HG03460 (cell line): ENCODE results near the gene FUCA1.
"Not testable (repeated sequence)": the region's sequence is repeated elsewhere in the genome, so short reads cannot be mapped to it uniquely, and the experiment has no call there.

Experiments used
- ATAC-seq: cut with Tn5 transposase; IDR thresholded peaks from one replicate; pipeline ENCODE4 v1.9.1; 2021; ENCODE audit not compliant: unreplicated experiment

Gene FUCA1

DNA sequence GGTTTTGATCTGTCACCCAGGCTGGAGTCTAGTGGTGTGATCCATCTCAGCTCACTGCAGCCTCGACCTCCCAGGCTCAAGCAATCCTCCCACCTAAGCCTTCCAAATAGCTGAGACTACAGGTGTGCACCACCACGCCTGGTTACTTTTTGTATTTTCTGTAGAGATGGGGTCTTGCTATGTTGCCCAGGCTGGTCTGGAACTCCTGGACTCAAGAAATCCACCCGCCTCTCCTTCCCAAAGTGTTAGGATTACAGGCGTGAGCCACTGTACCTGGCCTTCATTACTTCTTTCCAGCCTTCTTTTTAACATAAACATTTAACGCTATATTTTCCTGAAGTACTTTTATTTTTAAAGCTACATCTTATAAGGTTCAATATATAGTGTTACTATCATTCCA, 24.4 kb downstream of the FUCA1 start:
- no peak for ATAC-seq

DNA sequence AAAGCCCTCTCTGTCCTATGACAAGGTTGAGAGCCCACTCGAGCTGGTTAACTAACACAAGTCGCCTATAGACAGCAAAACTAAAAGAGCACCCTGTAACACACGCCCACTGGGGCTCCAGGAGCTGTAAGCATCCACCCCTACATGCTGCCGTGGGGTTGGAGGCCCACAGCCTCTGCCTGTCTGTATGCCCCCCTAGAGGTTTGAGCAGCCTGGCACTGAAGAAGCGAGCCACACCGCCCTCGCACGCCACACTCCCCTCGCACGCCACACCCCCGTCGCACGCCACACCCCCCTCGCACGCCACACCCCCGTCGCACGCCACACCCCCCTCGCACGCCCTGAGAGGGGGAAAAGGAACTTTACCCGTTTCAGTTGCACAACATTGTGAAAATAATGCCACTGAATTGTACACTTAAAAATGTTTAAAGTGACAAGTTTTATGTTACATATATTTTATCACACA, 29.7 kb downstream of the FUCA1 start:
- ATAC-seq = no peak

DNA sequence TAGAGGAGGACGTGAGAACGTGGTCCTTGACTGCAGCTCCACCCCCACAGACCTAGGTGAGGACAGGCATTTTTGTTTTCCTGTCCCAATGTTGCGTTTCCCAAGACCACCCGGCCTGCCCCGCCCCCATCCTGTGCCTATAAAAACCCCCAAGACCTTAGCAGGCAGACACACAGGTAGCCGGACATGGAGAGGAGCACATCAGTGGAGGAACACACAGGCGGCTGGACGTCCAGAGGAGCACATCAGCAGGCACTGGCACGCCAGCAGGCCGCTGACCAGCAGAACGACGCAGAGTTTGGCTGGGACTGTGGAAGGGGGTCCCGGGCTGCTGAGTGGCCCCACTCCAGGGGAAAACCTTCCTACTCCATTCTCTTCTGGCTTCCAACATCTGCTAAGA, 30.2 kb downstream of the FUCA1 start:
- ATAC-seq = no peak

- ATAC-seq = no peak
Observed at GRCh38 chr1:23836037-23836436, 32.1 kb downstream of the FUCA1 start.

- not testable (repeated sequence) for ATAC-seq
Observed at GRCh38 chr1:23834156-23834555, 33.9 kb downstream of the FUCA1 start.

DNA sequence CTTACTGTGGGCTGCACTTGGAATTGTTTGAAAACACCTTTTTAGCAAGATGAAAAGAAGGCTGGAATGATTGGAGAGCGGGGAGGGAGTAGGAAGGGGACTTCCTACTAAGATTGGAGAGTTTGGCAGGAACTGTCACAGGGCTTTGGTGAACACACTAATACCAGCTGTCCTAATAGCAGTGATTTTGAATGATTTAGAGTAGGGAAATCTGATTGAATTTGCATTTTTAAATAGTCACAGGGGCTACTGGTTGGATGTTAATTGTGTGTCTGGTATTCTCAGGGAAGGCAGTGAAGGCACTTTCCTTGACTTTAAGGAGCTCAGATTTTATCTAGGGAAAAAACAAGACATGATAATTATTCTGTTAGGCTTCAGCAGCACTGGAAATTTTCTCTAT, 40.4 kb downstream of the FUCA1 start:
- no peak for ATAC-seq

- not testable (repeated sequence) for ATAC-seq
Observed at GRCh38 chr1:23826590-23826989, 41.5 kb downstream of the FUCA1 start.

- peak; percentile 49 for ATAC-seq
Observed at GRCh38 chr1:23825762-23826522, 42.1 kb downstream of the FUCA1 start.

GRCh38 chr1:23825076-23825761, 42.9 kb downstream of the FUCA1 start, which contains the start of gene HMGCL:
TSS of gene HMGCL (minus strand) at chr1:23825429. CDS start at chr1:23825415, 14 bp downstream.
- peak; percentile 71 for ATAC-seq

GRCh38 chr1:23824711-23825075, 43.4 kb downstream of the FUCA1 start:
- peak; percentile 6 for ATAC-seq

DNA sequence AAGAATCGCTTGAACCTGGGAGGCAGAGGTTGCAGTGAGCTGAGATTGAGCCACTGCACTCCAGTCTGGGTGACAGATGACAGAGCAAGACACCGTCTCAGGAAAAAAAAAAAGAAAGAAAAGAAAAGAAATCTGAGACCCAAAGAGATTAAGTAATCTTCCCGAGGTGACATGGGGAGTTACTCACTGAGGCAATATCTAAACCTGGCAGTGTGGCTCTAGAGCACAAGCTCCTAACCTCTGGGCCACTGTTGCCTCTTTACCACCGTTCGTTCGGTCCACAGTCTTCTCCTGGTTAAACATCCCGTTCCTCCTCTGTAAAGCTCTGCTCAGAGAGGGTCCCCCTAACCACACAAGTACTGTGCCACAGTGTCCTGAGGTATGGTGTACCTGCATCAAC, 44.3 kb downstream of the FUCA1 start:
- no peak for ATAC-seq

DNA sequence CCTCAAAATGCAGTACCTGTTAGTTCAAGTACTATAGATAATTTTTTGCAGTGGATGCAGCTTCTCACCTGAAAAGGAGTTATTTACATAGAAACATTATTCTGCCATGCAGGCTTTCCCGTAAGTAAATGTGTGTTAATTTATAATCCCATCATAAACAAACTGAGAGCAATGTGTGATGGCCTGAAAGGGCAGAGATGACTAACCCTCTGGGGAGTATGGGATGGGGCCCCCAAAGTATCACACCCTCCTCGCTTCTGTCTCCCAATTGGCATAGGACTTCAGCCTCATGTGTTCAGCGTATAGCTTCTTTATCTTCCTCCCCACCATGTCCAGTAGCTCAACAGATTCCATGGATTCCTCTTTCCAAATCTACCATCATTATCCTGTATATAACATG, 50.5 kb downstream of the FUCA1 start:
- no peak for ATAC-seq

- ATAC-seq = no peak
Observed at GRCh38 chr1:23816906-23817305, 51.2 kb downstream of the FUCA1 start.

DNA sequence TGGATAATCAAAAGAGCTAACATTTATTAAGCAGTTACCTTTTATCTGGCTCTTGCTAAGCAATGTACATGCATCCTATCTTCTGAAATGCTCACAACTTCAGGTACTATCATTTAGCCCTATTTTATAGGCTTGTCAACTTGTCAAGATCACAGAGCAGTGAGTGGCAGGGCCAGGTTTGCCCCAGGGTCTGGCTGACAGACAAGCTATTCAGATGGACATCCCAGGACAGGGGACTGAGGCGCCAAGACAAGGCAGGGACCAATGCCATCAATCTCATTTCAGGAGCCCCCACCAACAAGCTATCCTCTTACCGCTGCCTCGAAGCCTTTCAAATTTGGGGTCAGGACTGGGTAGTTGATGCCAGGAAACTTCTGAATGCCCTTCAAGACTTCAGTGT, 51.7 kb downstream of the FUCA1 start:
- no peak for ATAC-seq

GRCh38 chr1:23814016-23814415, 54.1 kb downstream of the FUCA1 start:
- no peak for ATAC-seq

- peak; percentile 52 for ATAC-seq
Observed at GRCh38 chr1:23810818-23811540, 57.1 kb downstream of the FUCA1 start.

DNA sequence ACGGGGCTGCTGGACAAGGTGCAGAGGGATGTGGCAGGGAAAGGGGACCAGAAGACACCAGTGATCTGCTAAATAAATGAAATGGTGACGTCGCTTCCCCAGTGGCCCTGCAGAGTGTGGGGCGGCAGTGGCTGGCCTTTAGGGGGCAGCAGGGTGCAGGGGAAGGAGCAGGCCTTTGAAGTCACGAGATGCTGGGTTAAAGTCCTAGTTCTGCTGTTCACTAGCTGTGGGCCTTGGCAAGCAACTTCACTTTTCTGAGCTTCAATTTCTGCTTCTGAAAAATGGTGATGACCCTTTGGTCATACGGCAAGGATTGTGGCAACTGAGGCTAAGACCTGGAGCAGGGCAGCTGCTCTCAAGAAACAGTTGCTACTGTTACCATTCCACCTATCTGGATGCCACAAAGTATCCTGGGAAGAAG, 58.3 kb downstream of the FUCA1 start:
- ATAC-seq = no peak

GRCh38 chr1:23807453-23807852, 60.6 kb downstream of the FUCA1 start:
- ATAC-seq = no peak

DNA sequence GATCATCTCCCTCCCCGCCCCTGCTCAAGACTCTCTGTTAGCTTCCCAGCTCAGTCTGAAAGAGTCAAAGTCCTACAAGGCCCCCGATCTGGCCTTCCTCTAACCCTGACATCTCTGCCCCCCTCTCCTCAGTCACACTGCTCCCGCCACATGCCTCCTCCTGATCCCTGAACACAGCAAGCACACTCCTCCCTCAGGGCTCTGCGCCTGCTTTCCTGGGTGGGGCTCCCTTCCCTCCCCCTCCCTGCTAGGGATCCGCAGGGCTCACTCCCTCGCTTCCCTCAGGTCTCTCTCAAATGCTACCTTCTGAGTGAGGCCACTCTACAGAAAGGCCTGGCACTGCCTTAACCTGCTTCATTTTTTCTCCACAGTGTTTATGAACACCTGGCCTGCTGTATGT, 61.8 kb downstream of the FUCA1 start:
- no peak for ATAC-seq

GRCh38 chr1:23805025-23805424, 63.1 kb downstream of the FUCA1 start:
- ATAC-seq = no peak

DNA sequence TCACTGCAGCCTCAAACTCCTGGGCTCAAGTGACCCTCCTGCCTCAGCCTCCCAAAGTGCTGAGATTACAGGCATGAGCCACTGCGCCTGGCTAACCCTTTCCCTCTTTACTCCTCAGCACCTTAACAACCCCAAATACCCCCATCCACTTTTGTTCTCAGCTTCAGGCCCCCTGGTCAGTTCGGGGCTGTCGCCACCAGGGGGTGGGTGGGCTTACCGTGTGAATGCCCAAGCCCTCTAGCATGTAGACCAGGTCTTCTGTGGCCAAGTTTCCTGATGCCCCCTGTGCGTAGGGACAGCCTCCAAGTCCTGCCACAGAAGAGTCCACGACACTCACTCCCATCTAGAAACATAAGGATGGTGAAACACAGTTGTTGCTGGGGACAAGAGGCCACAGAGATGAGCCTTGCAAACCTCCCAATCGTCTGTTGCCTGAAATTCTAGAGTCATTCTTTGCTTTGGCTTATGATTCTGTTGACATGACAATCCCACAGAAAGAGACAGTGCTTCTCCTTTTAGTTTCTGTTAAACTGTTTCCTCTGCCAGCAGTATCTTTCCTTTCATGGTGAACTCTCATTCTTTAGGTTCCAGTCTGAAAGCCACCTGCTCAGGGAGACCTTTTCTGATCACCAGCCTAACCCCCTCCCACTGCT, 63.8 kb downstream of the FUCA1 start:
- no peak for ATAC-seq
